WTC11 (cell line): Measurements from ENCODE around the gene PIP4K2A. TPM values are rescaled to one million over a fixed set of nuclear protein-coding genes. Genes with fewer than 3 reads are reported as not detected.

Experiments
- ATAC-seq: fragments of 200-7000 bp; cut with Tn5 transposase; 2 replicates; pipeline ENCODE4 v1.10.0; 2021; ENCODE audit warnings: mild to moderate bottlenecking, moderate library complexity
- CTCF ChIA-PET: fragments of 300-600 bp; sonication (Branson Sonifier 250); formaldehyde crosslinking; loops from one replicate; lab custom pipeline; 2021; ENCODE audit warnings: antibody characterized with exemption; lab: Charles Lee
- POLR2A ChIA-PET: fragments of 350-600 bp; sonication (Branson Sonifier 250); formaldehyde crosslinking; loops from one replicate; lab custom pipeline; 2021; ENCODE audit warnings: antibody characterized with exemption; lab: Charles Lee
- DNase-seq: peaks from one replicate; pipeline ENCODE4 v3.0.0; 2021; ENCODE audit warnings: low spot score
- H3K27ac Mint-ChIP-seq: 2 replicates; pipeline ENCODE4 v1.8.0; 2021; ENCODE audit warnings: mixed read lengths
- H3K27me3 Mint-ChIP-seq: 2 replicates; pipeline ENCODE4 v1.8.0; 2021; ENCODE audit warnings: low read depth, mild to moderate bottlenecking, moderate library complexity, mixed read lengths
- H3K36me3 Mint-ChIP-seq: 2 replicates; pipeline ENCODE4 v1.8.0; 2021; ENCODE audit warnings: mixed read lengths
- H3K4me1 Mint-ChIP-seq: 2 replicates; pipeline ENCODE4 v1.8.0; 2022; ENCODE audit warnings: mixed read lengths
- H3K4me3 Mint-ChIP-seq: 2 replicates; pipeline ENCODE4 v1.8.0; 2021; ENCODE audit warnings: mild to moderate bottlenecking, moderate library complexity, mixed read lengths
- H3K9me3 Mint-ChIP-seq: 2 replicates; pipeline ENCODE4 v1.8.0; 2021; ENCODE audit warnings: mixed read lengths
- CBFB ChIP-seq: sonication (generic); formaldehyde crosslinking; IDR thresholded peaks from 2 replicates; pipeline ENCODE4 v1.8.1; 2022; ENCODE audit warnings: mild to moderate bottlenecking, low read depth, missing genetic modification reagents
- FOXJ3 ChIP-seq: sonication (generic); formaldehyde crosslinking; IDR thresholded peaks from 2 replicates; pipeline ENCODE4 v1.9.0; 2021; ENCODE audit warnings: missing genetic modification reagents, mild to moderate bottlenecking, borderline replicate concordance
- GABPB1 ChIP-seq: sonication (generic); formaldehyde crosslinking; IDR thresholded peaks from 2 replicates; pipeline ENCODE4 v1.8.1; 2023; ENCODE audit warnings: mild to moderate bottlenecking, missing genetic modification reagents
- GTF2I ChIP-seq: fragments of 250-450 bp; sonication (Bioruptor Pico); conservative IDR thresholded peaks from 2 replicates; pipeline ENCODE4 v1.4.0; 2021; ENCODE audit warnings: mild to moderate bottlenecking
- IRF2 ChIP-seq: sonication (generic); formaldehyde crosslinking; IDR thresholded peaks from 2 replicates; pipeline ENCODE4 v1.8.0; 2022; ENCODE audit warnings: low read depth, missing genetic modification reagents, borderline replicate concordance
- KAT7 ChIP-seq: sonication (generic); formaldehyde crosslinking; IDR thresholded peaks from 2 replicates; pipeline ENCODE4 v1.8.1; 2023; ENCODE audit warnings: missing genetic modification reagents, mild to moderate bottlenecking, borderline replicate concordance
- MYBL2 ChIP-seq: sonication (generic); formaldehyde crosslinking; IDR thresholded peaks from 2 replicates; pipeline ENCODE4 v1.8.1; 2023; ENCODE audit warnings: mild to moderate bottlenecking, moderate library complexity, missing genetic modification reagents
- NR1H2 ChIP-seq: sonication (generic); formaldehyde crosslinking; IDR thresholded peaks from 2 replicates; pipeline ENCODE4 v1.9.0; 2021; ENCODE audit warnings: mild to moderate bottlenecking, moderate library complexity, missing genetic modification reagents
- SMAD4 ChIP-seq: sonication (generic); formaldehyde crosslinking; IDR thresholded peaks from 2 replicates; pipeline ENCODE4 v1.8.0; 2022; ENCODE audit warnings: mild to moderate bottlenecking, missing genetic modification reagents
- SOX15 ChIP-seq: fragments of 250-450 bp; sonication (Bioruptor Pico); IDR thresholded peaks from 2 replicates; pipeline ENCODE4 v1.9.0; 2021; ENCODE audit warnings: mild to moderate bottlenecking
- ZBTB21 ChIP-seq: sonication (generic); formaldehyde crosslinking; IDR thresholded peaks from 2 replicates; pipeline ENCODE4 v1.8.1; 2023; ENCODE audit warnings: mild to moderate bottlenecking, missing genetic modification reagents, borderline replicate concordance
- ZNF138 ChIP-seq: sonication (generic); formaldehyde crosslinking; conservative IDR thresholded peaks from 2 replicates; pipeline ENCODE4 v1.8.1; 2022; ENCODE audit warnings: mild to moderate bottlenecking, moderate library complexity, missing genetic modification reagents
- ZNF416 ChIP-seq: fragments of 250-450 bp; sonication (Bioruptor Pico); IDR thresholded peaks from 2 replicates; pipeline ENCODE4 v1.9.0; 2021; ENCODE audit warnings: mild to moderate bottlenecking, inconsistent platforms
- total RNA-seq: library from RNA; stranded (reverse); gene quantifications from 3 replicates; pipeline ENCODE4 v1.2.3, GENCODE V29; 2021
- TF ChIP-seq, protein P1 (sequence below): sonication (generic); formaldehyde crosslinking; IDR thresholded peaks from 2 replicates; pipeline ENCODE4 v1.8.1; 2022; ENCODE audit warnings: mild to moderate bottlenecking, missing genetic modification reagents, moderate library complexity, borderline replicate concordance
- TF ChIP-seq, protein P2 (sequence below): sonication (generic); formaldehyde crosslinking; conservative IDR thresholded peaks from 2 replicates; pipeline ENCODE4 v1.8.1; 2023; ENCODE audit warnings: mild to moderate bottlenecking, low read depth, missing genetic modification reagents, moderate library complexity
- TF ChIP-seq, protein P3 (sequence below): sonication (generic); formaldehyde crosslinking; IDR thresholded peaks from 2 replicates; pipeline ENCODE4 v1.8.1; 2022; ENCODE audit warnings: low read depth, missing genetic modification reagents, borderline replicate concordance
- TF ChIP-seq, protein P4 (sequence below): sonication (generic); formaldehyde crosslinking; IDR thresholded peaks from 2 replicates; pipeline ENCODE4 v1.8.1; 2022; ENCODE audit warnings: missing genetic modification reagents, borderline replicate concordance
- TF ChIP-seq, protein P5 (sequence below): sonication (generic); formaldehyde crosslinking; IDR thresholded peaks from 2 replicates; pipeline ENCODE4 v1.8.1; 2022; ENCODE audit warnings: low read depth, mild to moderate bottlenecking, moderate library complexity, missing genetic modification reagents, borderline replicate concordance
- TF ChIP-seq, protein P6 (sequence below): sonication (generic); formaldehyde crosslinking; IDR thresholded peaks from 2 replicates; pipeline ENCODE4 v1.8.1; 2023; ENCODE audit warnings: mild to moderate bottlenecking, missing genetic modification reagents, moderate library complexity
- TF ChIP-seq, protein P7 (sequence below): sonication (generic); formaldehyde crosslinking; IDR thresholded peaks from 2 replicates; pipeline ENCODE4 v1.8.0; 2022; ENCODE audit warnings: mild to moderate bottlenecking, missing genetic modification reagents
- TF ChIP-seq, protein P8 (sequence below): sonication (generic); formaldehyde crosslinking; IDR thresholded peaks from 2 replicates; pipeline ENCODE4 v1.8.0; 2023; ENCODE audit warnings: missing genetic modification reagents, mild to moderate bottlenecking, borderline replicate concordance

Gene PIP4K2A
- total RNA-seq, 1 experiment from 2014 or later: 47.5 TPM

DNA sequence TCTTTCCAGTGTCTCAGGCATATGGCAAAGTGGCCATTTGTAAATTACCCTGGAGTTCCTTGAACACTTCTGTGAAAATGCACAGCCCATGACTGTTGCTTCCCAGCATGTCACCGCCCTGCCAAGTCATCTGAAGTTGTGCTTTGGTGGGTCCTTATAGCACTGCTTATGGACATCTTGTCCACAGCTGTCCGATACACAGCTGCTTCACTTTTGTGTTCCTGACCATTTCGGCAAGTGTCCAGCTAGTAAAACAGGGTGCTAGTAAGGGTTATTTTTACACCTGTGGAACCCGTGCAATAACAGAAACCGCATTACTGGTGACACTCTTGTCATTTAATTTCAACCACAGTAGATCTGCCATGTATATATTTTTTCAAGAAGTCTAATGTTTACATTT is 29.7 kb downstream of the PIP4K2A start (continued):
- no peak for TF ChIP-seq GTF2I (CRISPR knock-in tag)
- TF ChIP-seq, protein P1, sequence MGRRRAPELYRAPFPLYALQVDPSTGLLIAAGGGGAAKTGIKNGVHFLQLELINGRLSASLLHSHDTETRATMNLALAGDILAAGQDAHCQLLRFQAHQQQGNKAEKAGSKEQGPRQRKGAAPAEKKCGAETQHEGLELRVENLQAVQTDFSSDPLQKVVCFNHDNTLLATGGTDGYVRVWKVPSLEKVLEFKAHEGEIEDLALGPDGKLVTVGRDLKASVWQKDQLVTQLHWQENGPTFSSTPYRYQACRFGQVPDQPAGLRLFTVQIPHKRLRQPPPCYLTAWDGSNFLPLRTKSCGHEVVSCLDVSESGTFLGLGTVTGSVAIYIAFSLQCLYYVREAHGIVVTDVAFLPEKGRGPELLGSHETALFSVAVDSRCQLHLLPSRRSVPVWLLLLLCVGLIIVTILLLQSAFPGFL (CRISPR knock-in tag): no peak
- TF ChIP-seq ZNF416 (CRISPR knock-in tag): no peak
- TF ChIP-seq, protein P2, sequence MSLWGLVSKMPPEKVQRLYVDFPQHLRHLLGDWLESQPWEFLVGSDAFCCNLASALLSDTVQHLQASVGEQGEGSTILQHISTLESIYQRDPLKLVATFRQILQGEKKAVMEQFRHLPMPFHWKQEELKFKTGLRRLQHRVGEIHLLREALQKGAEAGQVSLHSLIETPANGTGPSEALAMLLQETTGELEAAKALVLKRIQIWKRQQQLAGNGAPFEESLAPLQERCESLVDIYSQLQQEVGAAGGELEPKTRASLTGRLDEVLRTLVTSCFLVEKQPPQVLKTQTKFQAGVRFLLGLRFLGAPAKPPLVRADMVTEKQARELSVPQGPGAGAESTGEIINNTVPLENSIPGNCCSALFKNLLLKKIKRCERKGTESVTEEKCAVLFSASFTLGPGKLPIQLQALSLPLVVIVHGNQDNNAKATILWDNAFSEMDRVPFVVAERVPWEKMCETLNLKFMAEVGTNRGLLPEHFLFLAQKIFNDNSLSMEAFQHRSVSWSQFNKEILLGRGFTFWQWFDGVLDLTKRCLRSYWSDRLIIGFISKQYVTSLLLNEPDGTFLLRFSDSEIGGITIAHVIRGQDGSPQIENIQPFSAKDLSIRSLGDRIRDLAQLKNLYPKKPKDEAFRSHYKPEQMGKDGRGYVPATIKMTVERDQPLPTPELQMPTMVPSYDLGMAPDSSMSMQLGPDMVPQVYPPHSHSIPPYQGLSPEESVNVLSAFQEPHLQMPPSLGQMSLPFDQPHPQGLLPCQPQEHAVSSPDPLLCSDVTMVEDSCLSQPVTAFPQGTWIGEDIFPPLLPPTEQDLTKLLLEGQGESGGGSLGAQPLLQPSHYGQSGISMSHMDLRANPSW (CRISPR knock-in tag): no peak
- no peak for TF ChIP-seq FOXJ3
- TF ChIP-seq, protein P3, sequence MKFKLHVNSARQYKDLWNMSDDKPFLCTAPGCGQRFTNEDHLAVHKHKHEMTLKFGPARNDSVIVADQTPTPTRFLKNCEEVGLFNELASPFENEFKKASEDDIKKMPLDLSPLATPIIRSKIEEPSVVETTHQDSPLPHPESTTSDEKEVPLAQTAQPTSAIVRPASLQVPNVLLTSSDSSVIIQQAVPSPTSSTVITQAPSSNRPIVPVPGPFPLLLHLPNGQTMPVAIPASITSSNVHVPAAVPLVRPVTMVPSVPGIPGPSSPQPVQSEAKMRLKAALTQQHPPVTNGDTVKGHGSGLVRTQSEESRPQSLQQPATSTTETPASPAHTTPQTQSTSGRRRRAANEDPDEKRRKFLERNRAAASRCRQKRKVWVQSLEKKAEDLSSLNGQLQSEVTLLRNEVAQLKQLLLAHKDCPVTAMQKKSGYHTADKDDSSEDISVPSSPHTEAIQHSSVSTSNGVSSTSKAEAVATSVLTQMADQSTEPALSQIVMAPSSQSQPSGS (CRISPR knock-in tag): no peak
- TF ChIP-seq MYBL2: no peak

DNA sequence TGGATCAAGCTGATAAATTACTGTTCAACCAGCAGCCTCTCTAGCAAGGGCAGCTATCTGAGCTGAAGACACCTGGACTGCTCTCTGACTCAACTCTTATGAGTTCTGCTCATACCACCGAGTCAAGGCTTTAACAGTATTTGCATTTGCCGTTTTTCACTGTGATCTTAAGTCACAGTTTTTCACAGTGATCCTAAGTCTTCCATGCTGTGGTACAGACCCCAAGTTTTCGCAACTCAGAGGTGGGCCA is 31.3 kb downstream of the PIP4K2A start:
- peak overlapping the region; percentile 96 for H3K27ac Mint-ChIP-seq
- POLR2A ChIA-PET: no interaction called here
- CTCF ChIA-PET: interaction anchor here (0.6 kb wide), 1 partner anchor 38 kb away, joined by 3 read pairs; no protein-coding TSS in a partner anchor
- TF ChIP-seq MYBL2: no peak
- TF ChIP-seq, protein P4, sequence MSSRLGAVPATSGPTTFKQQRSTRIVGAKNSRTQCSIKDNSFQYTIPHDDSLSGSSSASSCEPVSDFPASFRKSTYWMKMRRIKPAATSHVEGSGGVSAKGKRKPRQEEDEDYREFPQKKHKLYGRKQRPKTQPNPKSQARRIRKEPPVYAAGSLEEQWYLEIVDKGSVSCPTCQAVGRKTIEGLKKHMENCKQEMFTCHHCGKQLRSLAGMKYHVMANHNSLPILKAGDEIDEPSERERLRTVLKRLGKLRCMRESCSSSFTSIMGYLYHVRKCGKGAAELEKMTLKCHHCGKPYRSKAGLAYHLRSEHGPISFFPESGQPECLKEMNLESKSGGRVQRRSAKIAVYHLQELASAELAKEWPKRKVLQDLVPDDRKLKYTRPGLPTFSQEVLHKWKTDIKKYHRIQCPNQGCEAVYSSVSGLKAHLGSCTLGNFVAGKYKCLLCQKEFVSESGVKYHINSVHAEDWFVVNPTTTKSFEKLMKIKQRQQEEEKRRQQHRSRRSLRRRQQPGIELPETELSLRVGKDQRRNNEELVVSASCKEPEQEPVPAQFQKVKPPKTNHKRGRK (CRISPR knock-in tag): no peak
- TF ChIP-seq, protein P5, sequence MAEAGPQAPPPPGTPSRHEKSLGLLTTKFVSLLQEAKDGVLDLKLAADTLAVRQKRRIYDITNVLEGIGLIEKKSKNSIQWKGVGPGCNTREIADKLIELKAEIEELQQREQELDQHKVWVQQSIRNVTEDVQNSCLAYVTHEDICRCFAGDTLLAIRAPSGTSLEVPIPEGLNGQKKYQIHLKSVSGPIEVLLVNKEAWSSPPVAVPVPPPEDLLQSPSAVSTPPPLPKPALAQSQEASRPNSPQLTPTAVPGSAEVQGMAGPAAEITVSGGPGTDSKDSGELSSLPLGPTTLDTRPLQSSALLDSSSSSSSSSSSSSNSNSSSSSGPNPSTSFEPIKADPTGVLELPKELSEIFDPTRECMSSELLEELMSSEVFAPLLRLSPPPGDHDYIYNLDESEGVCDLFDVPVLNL (CRISPR knock-in tag): no peak
- TF ChIP-seq ZBTB21 (CRISPR knock-in tag): no peak
- no peak for TF ChIP-seq SMAD4
- no peak for TF ChIP-seq GABPB1 (CRISPR knock-in tag)
- TF ChIP-seq IRF2: no peak
- TF ChIP-seq, protein P6, sequence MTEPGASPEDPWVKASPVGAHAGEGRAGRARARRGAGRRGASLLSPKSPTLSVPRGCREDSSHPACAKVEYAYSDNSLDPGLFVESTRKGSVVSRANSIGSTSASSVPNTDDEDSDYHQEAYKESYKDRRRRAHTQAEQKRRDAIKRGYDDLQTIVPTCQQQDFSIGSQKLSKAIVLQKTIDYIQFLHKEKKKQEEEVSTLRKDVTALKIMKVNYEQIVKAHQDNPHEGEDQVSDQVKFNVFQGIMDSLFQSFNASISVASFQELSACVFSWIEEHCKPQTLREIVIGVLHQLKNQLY (CRISPR knock-in tag): no peak
- no peak for TF ChIP-seq CBFB
- TF ChIP-seq, protein P3 (CRISPR knock-in tag): no peak
- TF ChIP-seq NR1H2 (CRISPR knock-in tag): no peak
- TF ChIP-seq SOX15 (CRISPR knock-in tag): no peak
- no peak for TF ChIP-seq KAT7
- TF ChIP-seq, protein P7, sequence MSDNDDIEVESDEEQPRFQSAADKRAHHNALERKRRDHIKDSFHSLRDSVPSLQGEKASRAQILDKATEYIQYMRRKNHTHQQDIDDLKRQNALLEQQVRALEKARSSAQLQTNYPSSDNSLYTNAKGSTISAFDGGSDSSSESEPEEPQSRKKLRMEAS (CRISPR knock-in tag): no peak
- TF ChIP-seq, protein P8, sequence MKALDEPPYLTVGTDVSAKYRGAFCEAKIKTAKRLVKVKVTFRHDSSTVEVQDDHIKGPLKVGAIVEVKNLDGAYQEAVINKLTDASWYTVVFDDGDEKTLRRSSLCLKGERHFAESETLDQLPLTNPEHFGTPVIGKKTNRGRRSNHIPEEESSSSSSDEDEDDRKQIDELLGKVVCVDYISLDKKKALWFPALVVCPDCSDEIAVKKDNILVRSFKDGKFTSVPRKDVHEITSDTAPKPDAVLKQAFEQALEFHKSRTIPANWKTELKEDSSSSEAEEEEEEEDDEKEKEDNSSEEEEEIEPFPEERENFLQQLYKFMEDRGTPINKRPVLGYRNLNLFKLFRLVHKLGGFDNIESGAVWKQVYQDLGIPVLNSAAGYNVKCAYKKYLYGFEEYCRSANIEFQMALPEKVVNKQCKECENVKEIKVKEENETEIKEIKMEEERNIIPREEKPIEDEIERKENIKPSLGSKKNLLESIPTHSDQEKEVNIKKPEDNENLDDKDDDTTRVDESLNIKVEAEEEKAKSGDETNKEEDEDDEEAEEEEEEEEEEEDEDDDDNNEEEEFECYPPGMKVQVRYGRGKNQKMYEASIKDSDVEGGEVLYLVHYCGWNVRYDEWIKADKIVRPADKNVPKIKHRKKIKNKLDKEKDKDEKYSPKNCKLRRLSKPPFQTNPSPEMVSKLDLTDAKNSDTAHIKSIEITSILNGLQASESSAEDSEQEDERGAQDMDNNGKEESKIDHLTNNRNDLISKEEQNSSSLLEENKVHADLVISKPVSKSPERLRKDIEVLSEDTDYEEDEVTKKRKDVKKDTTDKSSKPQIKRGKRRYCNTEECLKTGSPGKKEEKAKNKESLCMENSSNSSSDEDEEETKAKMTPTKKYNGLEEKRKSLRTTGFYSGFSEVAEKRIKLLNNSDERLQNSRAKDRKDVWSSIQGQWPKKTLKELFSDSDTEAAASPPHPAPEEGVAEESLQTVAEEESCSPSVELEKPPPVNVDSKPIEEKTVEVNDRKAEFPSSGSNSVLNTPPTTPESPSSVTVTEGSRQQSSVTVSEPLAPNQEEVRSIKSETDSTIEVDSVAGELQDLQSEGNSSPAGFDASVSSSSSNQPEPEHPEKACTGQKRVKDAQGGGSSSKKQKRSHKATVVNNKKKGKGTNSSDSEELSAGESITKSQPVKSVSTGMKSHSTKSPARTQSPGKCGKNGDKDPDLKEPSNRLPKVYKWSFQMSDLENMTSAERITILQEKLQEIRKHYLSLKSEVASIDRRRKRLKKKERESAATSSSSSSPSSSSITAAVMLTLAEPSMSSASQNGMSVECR (CRISPR knock-in tag): no peak
- no peak for TF ChIP-seq ZNF138 (CRISPR knock-in tag)
- TF ChIP-seq ZNF416 (CRISPR knock-in tag): no peak

More for the DNA sequence above, 31.3 kb downstream of the PIP4K2A start:
- H3K9me3 Mint-ChIP-seq: no peaks in the 10 kb centered on the region
- ATAC-seq (no peak), DNase-seq (no peak)
- no peaks in the 10 kb centered on the region; the same call in 1 of the 2 replicates for H3K36me3 Mint-ChIP-seq
- H3K27me3 Mint-ChIP-seq: no peaks in the 10 kb centered on the region; the same call in 1 of the 2 replicates
- H3K4me1 Mint-ChIP-seq: peaks cover 77% of the 10 kb centered on the region
- no peak overlapping the region for H3K4me3 Mint-ChIP-seq
